MCF 10A (cell line): ENCODE results near the gene FAM13A. TPM values are rescaled to one million over a fixed set of nuclear protein-coding genes. Genes with fewer than 3 reads are reported as not detected.
A peak's percentile ranks its signal among the peaks of the same experiment; 100 is the strongest.
"Not testable (repeated sequence)": the region's sequence is repeated elsewhere in the genome, so short reads cannot be mapped to it uniquely, and the experiment has no call there.

ENCODE experiments used
- BruUV-seq: library from RNA; stranded (reverse); fragments of 400-500 nt; replicated peaks from 2 replicates; lab custom pipeline; 2021; lab: Mats Ljungman, UMichigan
- CTCF ChIA-PET: fragments of 300-600 bp; sonication (Branson Sonifier 250); formaldehyde crosslinking; extraction: SDS; loops from one replicate; lab custom pipeline; 2021; ENCODE audit warnings: antibody characterized with exemption, inconsistent platforms; lab: Yijun Ruan, JAX
- POLR2A ChIA-PET: fragments of 300-600, 350-650 bp; sonication (Branson Sonifier 250); formaldehyde crosslinking; extraction: SDS; loops from one replicate; lab custom pipeline; 2020; ENCODE audit warnings: antibody characterized with exemption, inconsistent platforms; lab: Yijun Ruan, JAX
- DNase-seq: peaks from one replicate; pipeline ENCODE4 v3.0.0-alpha.2; 2018; ENCODE audit not compliant: unreplicated experiment
- H3K27ac Mint-ChIP-seq: one replicate; pipeline ENCODE4 v1.8.0; 2022; ENCODE audit warnings: mild to moderate bottlenecking, low read depth, mixed read lengths; ENCODE audit not compliant: unreplicated experiment
- H3K27me3 Mint-ChIP-seq: one replicate; pipeline ENCODE4 v1.8.0; 2022; ENCODE audit warnings: mixed read lengths; ENCODE audit not compliant: insufficient read depth, unreplicated experiment
- H3K36me3 Mint-ChIP-seq: one replicate; pipeline ENCODE4 v1.8.0; 2022; ENCODE audit warnings: mild to moderate bottlenecking, moderate library complexity, mixed read lengths; ENCODE audit not compliant: insufficient read depth, unreplicated experiment
- H3K4me1 Mint-ChIP-seq: one replicate; pipeline ENCODE4 v1.8.0; 2022; ENCODE audit warnings: mixed read lengths; ENCODE audit not compliant: insufficient read depth, unreplicated experiment
- H3K4me3 Mint-ChIP-seq: one replicate; pipeline ENCODE4 v1.8.0; 2022; ENCODE audit warnings: mild to moderate bottlenecking, moderate library complexity, mixed read lengths; ENCODE audit not compliant: unreplicated experiment
- H3K9me3 Mint-ChIP-seq: one replicate; pipeline ENCODE4 v1.8.0; 2022; ENCODE audit warnings: mixed read lengths; ENCODE audit not compliant: unreplicated experiment
- intact Hi-C: fragments of 100-400 bp; cut with micrococcal nuclease; formaldehyde crosslinking; loops from 2 replicates; pipeline ENCODE4 v1.14.1; 2022
- total RNA-seq: library from RNA; stranded (reverse); gene quantifications from 2 replicates; pipeline ENCODE4 v1.2.3, GENCODE V29; 2022
- TF ChIP-seq, protein P1 (sequence below): fragments of 200-600 bp; IDR thresholded peaks from one replicate; pipeline ENCODE4 v1.8.0; 2022; ENCODE audit warnings: antibody characterized with exemption, mild to moderate bottlenecking; ENCODE audit not compliant: unreplicated experiment

Gene FAM13A
- total RNA-seq, 1 experiment from 2014 or later, result 11.1 TPM

DNA sequence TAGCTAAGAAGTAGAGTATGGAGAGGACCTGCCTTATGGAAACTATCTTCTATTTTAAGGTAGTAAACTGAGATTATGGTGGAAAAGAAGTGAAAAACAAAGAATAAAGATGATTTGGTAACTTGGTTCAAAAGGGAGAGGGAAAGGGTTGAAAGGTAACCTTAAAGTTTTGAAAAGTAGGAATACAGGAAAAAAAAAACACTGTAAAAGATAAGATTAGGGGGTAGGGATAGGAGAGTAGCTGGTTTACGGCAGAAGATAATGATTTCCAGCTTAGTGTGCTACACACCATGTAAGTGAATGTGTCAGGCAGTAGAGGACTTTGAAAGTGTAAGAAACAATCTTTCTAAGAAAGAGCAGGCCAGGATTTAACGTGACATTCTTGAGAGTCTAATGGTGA lies 35.3 kb downstream of the FAM13A start:
- Mint-ChIP-seq H3K36me3 (peaks cover 43% of the 10 kb centered on the region), H3K27me3 (no peaks in the 10 kb centered on the region), H3K4me1 (no peaks in the 10 kb centered on the region), H3K4me3 (no peak overlapping the region), H3K9me3 (no peaks in the 10 kb centered on the region), H3K27ac (peak overlapping the region; percentile 29)
- BruUV-seq, result no TSS peak
- intact Hi-C loops, result loop anchor here (5.0 kb wide), 1 partner anchor 349 kb away; no protein-coding TSS in a partner anchor
- DNase-seq, result no peak
- TF ChIP-seq, protein P1, sequence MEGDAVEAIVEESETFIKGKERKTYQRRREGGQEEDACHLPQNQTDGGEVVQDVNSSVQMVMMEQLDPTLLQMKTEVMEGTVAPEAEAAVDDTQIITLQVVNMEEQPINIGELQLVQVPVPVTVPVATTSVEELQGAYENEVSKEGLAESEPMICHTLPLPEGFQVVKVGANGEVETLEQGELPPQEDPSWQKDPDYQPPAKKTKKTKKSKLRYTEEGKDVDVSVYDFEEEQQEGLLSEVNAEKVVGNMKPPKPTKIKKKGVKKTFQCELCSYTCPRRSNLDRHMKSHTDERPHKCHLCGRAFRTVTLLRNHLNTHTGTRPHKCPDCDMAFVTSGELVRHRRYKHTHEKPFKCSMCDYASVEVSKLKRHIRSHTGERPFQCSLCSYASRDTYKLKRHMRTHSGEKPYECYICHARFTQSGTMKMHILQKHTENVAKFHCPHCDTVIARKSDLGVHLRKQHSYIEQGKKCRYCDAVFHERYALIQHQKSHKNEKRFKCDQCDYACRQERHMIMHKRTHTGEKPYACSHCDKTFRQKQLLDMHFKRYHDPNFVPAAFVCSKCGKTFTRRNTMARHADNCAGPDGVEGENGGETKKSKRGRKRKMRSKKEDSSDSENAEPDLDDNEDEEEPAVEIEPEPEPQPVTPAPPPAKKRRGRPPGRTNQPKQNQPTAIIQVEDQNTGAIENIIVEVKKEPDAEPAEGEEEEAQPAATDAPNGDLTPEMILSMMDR, result no peak
- ChIA-PET CTCF (interaction anchor here (0.6 to 11.7 kb wide), 7 partner anchors 12 to 361 kb away, joined by 3 to 255 read pairs (median 5); no protein-coding TSS in a partner anchor), POLR2A (interaction anchor here (0.8 to 4.8 kb wide), 5 partner anchors 11 to 203 kb away, joined by 3 to 30 read pairs (median 4); no protein-coding TSS in a partner anchor)

DNA sequence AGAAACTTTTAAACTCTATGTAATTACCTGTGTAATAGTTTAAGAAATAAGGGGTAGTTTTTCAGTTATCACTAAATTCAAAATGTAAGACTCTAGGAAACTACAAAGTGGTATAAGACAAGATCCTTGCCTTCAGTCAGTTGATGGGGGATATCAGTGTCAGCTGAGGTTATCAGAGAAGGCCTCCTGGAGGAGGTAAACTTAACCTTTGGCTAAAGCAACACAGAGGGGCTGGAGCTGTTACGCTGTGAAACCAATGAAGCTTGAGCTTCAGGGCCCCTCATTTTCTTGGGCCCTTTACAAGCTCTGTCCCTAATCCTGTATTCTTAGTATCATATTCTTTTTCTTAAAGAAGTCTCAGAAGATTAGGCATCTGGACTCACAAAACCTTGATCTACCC lies 35.9 kb downstream of the FAM13A start:
- no peak for DNase-seq
- Mint-ChIP-seq H3K27ac (peak overlapping the region; percentile 29), H3K4me3 (no peak overlapping the region), H3K4me1 (no peaks in the 10 kb centered on the region), H3K36me3 (peaks cover 41% of the 10 kb centered on the region), H3K9me3 (no peaks in the 10 kb centered on the region), H3K27me3 (no peaks in the 10 kb centered on the region)
- BruUV-seq, result no TSS peak
- intact Hi-C loops, result loop anchor here (5.0 kb wide), 1 partner anchor 349 kb away; no protein-coding TSS in a partner anchor
- TF ChIP-seq, protein P1, result no peak
- CTCF ChIA-PET, result interaction anchor here (1.4 to 11.7 kb wide), 3 partner anchors 11 to 206 kb away, joined by 3 to 255 read pairs (median 5); no protein-coding TSS in a partner anchor
- POLR2A ChIA-PET, result interaction anchor here (1.2 to 4.8 kb wide), 3 partner anchors 34 to 202 kb away, joined by 3 to 30 read pairs (median 4); no protein-coding TSS in a partner anchor

DNA sequence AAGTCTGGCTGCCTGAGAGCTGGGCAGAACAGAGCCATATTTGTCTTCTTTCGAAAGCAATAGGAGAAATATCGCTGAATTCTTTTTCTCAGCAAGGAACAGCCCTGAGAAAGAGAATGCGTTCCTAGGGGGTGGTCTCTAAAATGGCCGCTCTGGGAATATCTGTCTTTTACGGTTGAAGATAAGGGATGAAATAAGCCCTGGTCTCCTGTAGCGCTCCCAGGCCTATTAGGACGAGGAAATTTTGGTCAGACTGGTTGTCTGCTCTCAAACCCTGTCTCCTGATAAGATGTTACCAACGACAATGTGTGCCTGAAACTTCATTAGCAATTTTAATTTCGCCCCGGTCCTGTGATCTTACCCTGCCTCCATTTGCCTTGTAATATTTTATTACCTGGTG lies 42.1 kb downstream of the FAM13A start:
- H3K27ac Mint-ChIP-seq, intact Hi-C loops, H3K4me3 Mint-ChIP-seq, BruUV-seq, H3K27me3 Mint-ChIP-seq, H3K9me3 Mint-ChIP-seq, DNase-seq: not testable (repeated sequence)
- Mint-ChIP-seq H3K36me3 (peaks cover 44% of the 10 kb centered on the region), H3K4me1 (peaks cover 23% of the 10 kb centered on the region)
- POLR2A ChIA-PET, result interaction anchor here (0.7 kb wide), 1 partner anchor 366 kb away, joined by 3 read pairs; no protein-coding TSS in a partner anchor
- CTCF ChIA-PET, result interaction anchor here (0.7 to 1.0 kb wide), 2 partner anchors 9 to 402 kb away, joined by 4 to 6 read pairs; no protein-coding TSS in a partner anchor

DNA sequence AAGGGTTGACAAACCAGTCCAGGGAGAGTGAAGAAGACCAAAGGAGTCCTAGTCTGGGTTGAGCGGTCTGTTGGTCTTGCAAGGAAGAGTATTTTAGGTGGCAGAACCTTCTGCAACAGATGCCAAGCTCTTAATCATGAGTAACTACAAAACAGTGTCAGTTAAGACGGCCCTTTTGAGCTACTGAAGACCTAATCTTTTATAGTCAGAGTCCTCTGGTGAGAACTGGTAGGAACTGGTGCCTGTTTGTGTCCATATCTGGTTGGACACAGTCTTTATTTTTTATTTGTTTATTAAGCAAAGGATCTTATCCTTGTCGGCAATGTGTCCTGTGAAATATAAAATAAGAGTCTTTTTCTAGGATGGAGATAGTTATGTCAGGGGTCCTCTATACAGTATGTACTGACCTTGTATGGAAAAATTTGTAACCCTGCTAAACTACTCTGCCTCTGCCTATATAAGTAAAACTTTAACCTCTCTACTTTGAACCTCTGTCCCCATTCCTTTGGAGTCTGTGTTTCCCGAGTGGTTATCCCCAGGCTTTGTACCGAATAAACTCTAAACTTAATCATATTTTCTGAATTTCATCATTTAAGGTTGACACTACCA lies 47.1 kb downstream of the FAM13A start:
- H3K9me3 Mint-ChIP-seq, result no peaks in the 10 kb centered on the region
- no peak overlapping the region for H3K4me3 Mint-ChIP-seq
- ChIA-PET CTCF (interaction anchor here (0.6 to 2.2 kb wide), 6 partner anchors 8 to 251 kb away, joined by 3 to 14 read pairs (median 4); no protein-coding TSS in a partner anchor), POLR2A (interaction anchor here (1.0 kb wide), 1 partner anchor 20 kb away, joined by 3 read pairs; no protein-coding TSS in a partner anchor)
- intact Hi-C loops, result no loop called here
- H3K36me3 Mint-ChIP-seq, result peaks cover 28% of the 10 kb centered on the region
- H3K27ac Mint-ChIP-seq, result no peak overlapping the region
- TF ChIP-seq, protein P1, result no peak
- H3K4me1 Mint-ChIP-seq, result peaks cover 23% of the 10 kb centered on the region
- BruUV-seq, result no TSS peak
- no peak for DNase-seq
- no peaks in the 10 kb centered on the region for H3K27me3 Mint-ChIP-seq
